DND-41 (cell line): ENCODE results near the gene RPH3AL.

Experiments used
- ATAC-seq: fragments of 200-7000 bp; cut with Tn5 transposase; 3 replicates; pipeline ENCODE4 v1.9.1; 2021; ENCODE audit warnings: low read depth; ENCODE audit not compliant: insufficient read depth
- DNase-seq: peaks from one replicate; pipeline ENCODE4 v3.0.0-alpha.2; 2020
- H2AFZ ChIP-seq: 2 replicates; pipeline ENCODE4 v1.6.0; 2012; ENCODE audit warnings: low read depth, low read length
- H3K27ac ChIP-seq: 2 replicates; pipeline ENCODE4 v1.5.1; 2012; ENCODE audit warnings: low read length, inconsistent platforms
- H3K27me3 ChIP-seq: fragments of 200-600 bp; sonication (generic); 2 replicates; pipeline ENCODE4 v1.6.0; 2012; ENCODE audit warnings: low read length, mild to moderate bottlenecking, inconsistent platforms; ENCODE audit not compliant: insufficient read depth, poor library complexity
- H3K36me3 ChIP-seq: 2 replicates; pipeline ENCODE4 v1.5.1; 2012; ENCODE audit warnings: low read length, inconsistent platforms; ENCODE audit not compliant: insufficient read depth
- H3K4me1 ChIP-seq: 2 replicates; pipeline ENCODE4 v1.5.1; 2012; ENCODE audit warnings: mild to moderate bottlenecking, low read length; ENCODE audit not compliant: insufficient read depth
- H3K4me2 ChIP-seq: 2 replicates; pipeline ENCODE4 v1.6.0; 2012; ENCODE audit warnings: mild to moderate bottlenecking, moderate library complexity, low read length, inconsistent platforms; ENCODE audit not compliant: insufficient read depth
- H3K4me3 ChIP-seq, 2 experiments: fragments of 200-600 bp in 1 of 2; shearing (Covaris generic) in 1 of 2; 2 replicates each; pipeline ENCODE4 v1.5.1; 2012 to 2016; ENCODE audit warnings: inconsistent platforms in 2 of 2, low read length in 2 of 2, mild to moderate bottlenecking in 2 of 2, low read depth in 1 of 2, moderate library complexity in 1 of 2
- H3K79me2 ChIP-seq: 2 replicates; pipeline ENCODE4 v1.6.0; 2012; ENCODE audit warnings: low read length, inconsistent platforms; ENCODE audit not compliant: insufficient read depth
- H3K9ac ChIP-seq: 2 replicates; pipeline ENCODE4 v1.6.0; 2012; ENCODE audit warnings: low read depth, mild to moderate bottlenecking, inconsistent platforms, low read length, moderate library complexity
- H3K9me3 ChIP-seq: 2 replicates; pipeline ENCODE4 v1.5.1; 2012; ENCODE audit warnings: low read length, moderate library complexity, mild to moderate bottlenecking, inconsistent platforms; ENCODE audit not compliant: insufficient read depth, severe bottlenecking
- H4K20me1 ChIP-seq: 2 replicates; pipeline ENCODE4 v1.6.0; 2012; ENCODE audit warnings: low read length; ENCODE audit not compliant: insufficient read depth
- EZH2 ChIP-seq: IDR thresholded peaks from 3 replicates; pipeline ENCODE4 v1.6.1; 2012; ENCODE audit warnings: borderline replicate concordance, low read depth, mild to moderate bottlenecking, moderate library complexity, low read length, inconsistent platforms; ENCODE audit not compliant: severe bottlenecking
- TF ChIP-seq, protein P1 (sequence below): IDR thresholded peaks from 2 replicates; pipeline ENCODE4 v1.5.1; 2012; ENCODE audit warnings: borderline replicate concordance, low read length, moderate library complexity, mild to moderate bottlenecking; ENCODE audit not compliant: poor library complexity, severe bottlenecking; ENCODE audit errors: extremely low read depth

Gene RPH3AL

DNA sequence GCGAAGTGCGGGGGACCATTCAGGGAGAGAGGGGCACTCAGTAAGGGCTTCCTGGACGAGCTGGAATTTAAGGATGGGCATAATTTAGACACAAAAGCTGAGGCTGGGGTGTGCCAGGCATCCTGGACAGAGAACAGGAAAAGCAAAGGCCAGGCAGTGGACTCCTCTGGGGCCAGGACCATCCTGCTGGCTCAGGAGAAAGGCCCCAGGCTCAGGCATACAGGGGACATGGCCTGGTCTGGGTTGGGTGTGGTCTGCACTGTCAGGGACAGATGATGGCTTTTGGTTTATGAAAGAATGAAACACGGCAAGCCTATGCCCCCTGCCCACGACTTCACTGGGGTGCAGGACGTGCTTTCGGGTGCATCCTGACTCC, 122.2 kb downstream of the RPH3AL start:
- Histone ChIP-seq H3K9ac (no peak overlapping the region), H3K27ac (no peak overlapping the region), H3K27me3 (no peaks in the 10 kb centered on the region), H3K9me3 (no peaks in the 10 kb centered on the region), H4K20me1 (peaks cover 5% of the 10 kb centered on the region), H2AFZ (no peak overlapping the region), H3K4me3 (no peak overlapping the region), H3K79me2 (no peaks in the 10 kb centered on the region), H3K4me2 (no peak overlapping the region), H3K4me1 (no peaks in the 10 kb centered on the region), H3K36me3 (no peaks in the 10 kb centered on the region)
- no peak for TF ChIP-seq EZH2
- TF ChIP-seq, protein P1, sequence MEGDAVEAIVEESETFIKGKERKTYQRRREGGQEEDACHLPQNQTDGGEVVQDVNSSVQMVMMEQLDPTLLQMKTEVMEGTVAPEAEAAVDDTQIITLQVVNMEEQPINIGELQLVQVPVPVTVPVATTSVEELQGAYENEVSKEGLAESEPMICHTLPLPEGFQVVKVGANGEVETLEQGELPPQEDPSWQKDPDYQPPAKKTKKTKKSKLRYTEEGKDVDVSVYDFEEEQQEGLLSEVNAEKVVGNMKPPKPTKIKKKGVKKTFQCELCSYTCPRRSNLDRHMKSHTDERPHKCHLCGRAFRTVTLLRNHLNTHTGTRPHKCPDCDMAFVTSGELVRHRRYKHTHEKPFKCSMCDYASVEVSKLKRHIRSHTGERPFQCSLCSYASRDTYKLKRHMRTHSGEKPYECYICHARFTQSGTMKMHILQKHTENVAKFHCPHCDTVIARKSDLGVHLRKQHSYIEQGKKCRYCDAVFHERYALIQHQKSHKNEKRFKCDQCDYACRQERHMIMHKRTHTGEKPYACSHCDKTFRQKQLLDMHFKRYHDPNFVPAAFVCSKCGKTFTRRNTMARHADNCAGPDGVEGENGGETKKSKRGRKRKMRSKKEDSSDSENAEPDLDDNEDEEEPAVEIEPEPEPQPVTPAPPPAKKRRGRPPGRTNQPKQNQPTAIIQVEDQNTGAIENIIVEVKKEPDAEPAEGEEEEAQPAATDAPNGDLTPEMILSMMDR, result no peak
- ATAC-seq (no peak), DNase-seq (no peak)

DNA sequence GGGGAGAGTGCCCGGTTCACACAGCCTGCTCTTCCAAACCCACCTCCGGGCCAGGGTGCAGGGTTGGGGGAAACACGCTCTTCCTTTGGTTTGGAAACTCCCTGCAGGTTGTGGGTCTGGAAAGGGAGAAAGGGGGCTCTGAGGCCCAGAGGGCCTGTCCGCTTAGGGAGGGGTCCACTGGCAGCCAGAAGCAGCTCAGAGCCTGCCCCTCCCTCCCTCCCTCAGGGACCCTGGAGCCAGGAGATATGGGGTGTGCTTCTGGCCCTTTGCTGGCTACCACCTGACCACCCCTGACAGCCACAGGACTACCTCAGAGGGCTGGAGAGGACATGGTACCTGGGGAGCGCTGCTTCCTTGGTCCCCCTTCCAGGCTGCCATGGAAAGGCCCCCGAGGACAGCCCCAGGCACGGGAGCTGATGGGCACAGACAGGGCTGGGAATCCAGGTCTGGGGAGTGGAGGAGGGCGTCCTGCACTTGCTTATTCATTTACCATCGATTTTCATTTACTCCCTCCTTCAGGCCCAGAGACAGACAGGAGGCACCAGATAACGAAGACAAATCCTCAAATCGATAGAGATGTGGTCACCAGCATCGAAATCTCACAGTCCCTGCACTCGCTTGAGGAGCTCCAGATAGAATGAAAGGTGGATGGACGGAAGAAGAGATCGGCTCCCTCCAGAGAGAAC, 122.8 kb downstream of the RPH3AL start:
- H3K9ac ChIP-seq, result no peak overlapping the region
- DNase-seq (no peak), ATAC-seq (no peak)
- H3K27ac ChIP-seq, result no peak overlapping the region
- no peaks in the 10 kb centered on the region for H3K4me1 ChIP-seq
- H3K36me3 ChIP-seq, result no peaks in the 10 kb centered on the region
- H3K4me3 ChIP-seq, result no peak overlapping the region
- H3K27me3 ChIP-seq, result no peaks in the 10 kb centered on the region
- H2AFZ ChIP-seq, result no peak overlapping the region
- no peak overlapping the region for H3K4me2 ChIP-seq
- peaks cover 5% of the 10 kb centered on the region for H4K20me1 ChIP-seq
- no peaks in the 10 kb centered on the region for H3K79me2 ChIP-seq
- no peak for TF ChIP-seq EZH2
- TF ChIP-seq, protein P1, result no peak
- no peaks in the 10 kb centered on the region for H3K9me3 ChIP-seq

DNA sequence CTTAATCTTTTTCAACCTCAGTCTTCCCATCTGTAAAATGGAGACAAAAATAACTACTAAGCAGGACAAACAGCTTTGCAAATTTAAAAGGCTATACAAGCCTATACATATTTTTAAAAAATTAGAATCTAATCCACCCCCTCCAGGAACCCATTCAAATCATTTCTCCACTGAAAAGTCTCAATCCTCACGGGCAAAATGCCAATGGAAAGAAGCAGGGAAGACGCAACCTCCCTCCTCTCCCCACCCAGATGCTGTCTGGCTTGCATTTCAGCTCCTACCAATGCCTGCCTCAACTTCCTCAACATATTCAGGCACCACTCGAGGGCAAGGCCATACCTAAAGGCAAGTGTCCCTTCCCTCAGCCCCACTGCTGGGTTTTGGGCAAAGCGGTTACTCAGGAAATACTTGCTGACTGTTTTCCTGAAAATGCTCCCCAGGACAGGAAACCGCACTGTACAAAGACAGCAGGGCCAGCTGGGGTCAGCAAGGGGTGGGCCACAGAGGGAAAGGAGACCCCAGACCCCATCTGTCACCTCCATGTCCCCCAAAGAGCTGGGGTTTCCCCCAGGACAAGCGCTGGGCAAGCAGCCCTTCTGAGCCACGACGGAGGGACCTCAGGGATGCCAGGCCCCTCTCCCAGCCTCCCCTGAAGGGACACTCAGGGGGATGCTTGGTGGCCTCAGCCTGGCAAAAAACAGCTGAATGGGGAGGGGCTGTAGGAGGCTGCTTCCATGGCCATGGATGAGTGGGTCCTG, 123.5 kb downstream of the RPH3AL start:
- H3K9me3 ChIP-seq, result no peaks in the 10 kb centered on the region
- no peak overlapping the region for H3K9ac ChIP-seq
- DNase-seq, result no peak
- ATAC-seq, result no peak
- no peak overlapping the region for H3K27ac ChIP-seq
- no peak overlapping the region for H3K4me2 ChIP-seq
- H4K20me1 ChIP-seq, result peaks cover 5% of the 10 kb centered on the region
- no peaks in the 10 kb centered on the region for H3K79me2 ChIP-seq
- TF ChIP-seq, protein P1, result no peak
- TF ChIP-seq EZH2, result no peak
- H2AFZ ChIP-seq, result no peak overlapping the region
- H3K4me3 ChIP-seq, result no peak overlapping the region
- no peaks in the 10 kb centered on the region for H3K4me1 ChIP-seq
- no peaks in the 10 kb centered on the region for H3K27me3 ChIP-seq
- no peaks in the 10 kb centered on the region for H3K36me3 ChIP-seq
